ENCODE results near the gene TAF6L.
"Not testable (repeated sequence)": the region's sequence is repeated elsewhere in the genome, so short reads cannot be mapped to it uniquely, and the experiment has no call there.

TAF6L gene, protein sequence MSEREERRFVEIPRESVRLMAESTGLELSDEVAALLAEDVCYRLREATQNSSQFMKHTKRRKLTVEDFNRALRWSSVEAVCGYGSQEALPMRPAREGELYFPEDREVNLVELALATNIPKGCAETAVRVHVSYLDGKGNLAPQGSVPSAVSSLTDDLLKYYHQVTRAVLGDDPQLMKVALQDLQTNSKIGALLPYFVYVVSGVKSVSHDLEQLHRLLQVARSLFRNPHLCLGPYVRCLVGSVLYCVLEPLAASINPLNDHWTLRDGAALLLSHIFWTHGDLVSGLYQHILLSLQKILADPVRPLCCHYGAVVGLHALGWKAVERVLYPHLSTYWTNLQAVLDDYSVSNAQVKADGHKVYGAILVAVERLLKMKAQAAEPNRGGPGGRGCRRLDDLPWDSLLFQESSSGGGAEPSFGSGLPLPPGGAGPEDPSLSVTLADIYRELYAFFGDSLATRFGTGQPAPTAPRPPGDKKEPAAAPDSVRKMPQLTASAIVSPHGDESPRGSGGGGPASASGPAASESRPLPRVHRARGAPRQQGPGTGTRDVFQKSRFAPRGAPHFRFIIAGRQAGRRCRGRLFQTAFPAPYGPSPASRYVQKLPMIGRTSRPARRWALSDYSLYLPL

DNA sequence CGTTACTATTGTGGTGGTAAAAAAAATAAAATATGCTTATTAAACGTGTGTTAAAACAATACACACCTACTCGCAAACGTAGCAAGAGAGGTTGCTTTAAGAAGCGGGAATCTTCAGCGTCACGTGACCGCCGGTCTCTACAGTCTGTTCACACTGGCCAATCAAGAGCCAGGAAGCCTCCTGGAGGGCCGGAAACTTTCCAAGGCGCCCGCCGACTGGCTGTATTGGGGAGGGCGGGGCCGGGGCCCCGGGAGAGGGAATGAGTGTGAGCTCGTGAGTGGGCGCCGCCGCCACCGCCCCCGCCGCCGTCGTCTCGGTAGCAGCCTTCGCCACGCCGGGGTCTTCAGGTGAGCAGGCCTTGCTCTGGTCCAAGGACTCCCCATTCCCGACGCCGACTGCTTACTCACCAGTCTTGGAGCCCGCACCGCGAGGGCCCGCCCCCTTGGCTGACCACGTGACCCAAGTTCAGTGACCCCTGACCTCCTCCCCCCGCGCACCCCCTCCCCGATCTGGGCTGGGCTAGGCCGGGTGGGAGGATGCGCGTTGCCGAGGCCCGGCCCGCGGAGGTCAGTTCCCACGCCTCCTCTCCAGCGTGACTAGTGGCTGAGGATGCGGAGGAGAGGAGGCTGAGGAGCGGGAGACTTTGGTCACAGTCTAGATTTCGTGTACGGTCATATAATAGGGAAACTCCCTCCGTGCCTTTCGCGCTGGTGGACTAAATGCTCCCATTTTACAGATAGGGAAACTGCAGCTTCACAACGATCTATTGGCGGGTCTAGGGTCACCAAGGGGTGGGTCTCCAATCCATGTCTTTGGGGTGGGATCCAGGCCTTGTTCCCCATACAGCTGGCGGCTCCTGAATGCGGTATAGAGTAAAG lies at the start of gene TAF6L:
TSS of gene TAF6L (plus strand) at position 253 of the 878 bp plus-strand sequence. CDS start 4,388 bp downstream, outside the sequence.
- peak within 1 kb of the TSS; percentile 86 for H3K27ac ChIP-seq
- peak; percentile 65 for DNase-seq (ENCODE audit: low read depth, low spot score)

DNA sequence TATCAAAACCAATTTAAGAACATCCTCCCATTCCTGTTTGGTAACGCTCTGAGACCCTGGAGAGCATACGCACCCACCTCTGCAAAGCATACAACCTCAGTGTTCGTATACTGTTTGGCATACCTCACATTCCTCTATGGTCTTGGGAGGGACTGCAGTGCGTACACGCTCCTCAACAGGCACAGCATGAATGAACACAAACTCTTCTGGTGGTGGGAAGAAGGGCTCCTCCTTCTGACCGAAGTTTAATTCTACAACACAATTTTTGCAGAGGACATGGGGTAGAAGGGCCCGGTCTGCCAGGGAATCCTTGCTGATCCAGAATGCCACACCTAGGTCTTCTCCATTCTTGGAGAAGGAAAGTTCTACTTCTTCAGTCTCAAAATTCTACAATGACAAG lies 49.2 kb upstream of the TAF6L start:
- DNase-seq (ENCODE audit: low read depth, low spot score) = no peak
- no peak overlapping the region for H3K27ac ChIP-seq

DNA sequence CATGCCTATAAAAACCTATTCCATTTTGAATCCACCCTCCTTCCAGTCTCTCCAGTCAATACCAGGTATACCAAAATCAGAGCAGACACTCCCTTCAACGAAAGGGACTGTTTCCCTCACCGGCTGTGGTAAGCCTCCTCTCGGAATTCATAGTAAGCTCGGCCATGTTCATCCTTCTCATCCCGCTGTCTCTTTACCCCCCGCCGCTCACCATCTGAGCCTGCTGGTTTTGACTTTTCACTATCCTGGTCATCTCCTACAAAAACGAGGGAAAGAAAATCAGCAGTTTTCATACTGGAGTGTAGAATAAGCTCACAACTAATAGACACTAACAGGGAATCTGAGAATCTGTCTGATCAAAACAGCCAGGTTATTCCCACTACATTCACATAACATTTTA lies 47.0 kb upstream of the TAF6L start:
- no peak overlapping the region for H3K27ac ChIP-seq

DNA sequence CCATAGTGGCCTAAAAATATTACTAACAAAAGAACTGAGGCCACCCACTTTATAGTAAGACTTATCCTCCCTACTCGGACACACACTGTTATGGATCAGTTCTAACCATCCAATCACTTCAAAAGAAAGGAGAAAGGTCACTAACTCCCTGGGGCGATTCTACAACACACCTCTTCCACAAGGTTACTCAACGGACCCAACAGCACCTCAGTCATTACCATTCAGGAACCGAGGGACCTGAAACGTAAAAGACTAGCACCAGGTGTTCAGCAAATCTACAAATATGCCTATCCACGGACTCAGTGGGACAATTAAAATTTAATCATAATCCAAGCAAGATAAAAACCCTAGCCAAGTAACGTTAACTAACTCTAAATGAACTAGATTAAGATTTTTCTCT lies 45.5 kb upstream of the TAF6L start:
- H3K27ac ChIP-seq = peak overlapping the region; percentile 94
- DNase-seq (ENCODE audit: low read depth, low spot score) = no peak

More for the DNA sequence above, 47.0 kb upstream of the TAF6L start:
- no peak for DNase-seq (ENCODE audit: low read depth, low spot score)

DNA sequence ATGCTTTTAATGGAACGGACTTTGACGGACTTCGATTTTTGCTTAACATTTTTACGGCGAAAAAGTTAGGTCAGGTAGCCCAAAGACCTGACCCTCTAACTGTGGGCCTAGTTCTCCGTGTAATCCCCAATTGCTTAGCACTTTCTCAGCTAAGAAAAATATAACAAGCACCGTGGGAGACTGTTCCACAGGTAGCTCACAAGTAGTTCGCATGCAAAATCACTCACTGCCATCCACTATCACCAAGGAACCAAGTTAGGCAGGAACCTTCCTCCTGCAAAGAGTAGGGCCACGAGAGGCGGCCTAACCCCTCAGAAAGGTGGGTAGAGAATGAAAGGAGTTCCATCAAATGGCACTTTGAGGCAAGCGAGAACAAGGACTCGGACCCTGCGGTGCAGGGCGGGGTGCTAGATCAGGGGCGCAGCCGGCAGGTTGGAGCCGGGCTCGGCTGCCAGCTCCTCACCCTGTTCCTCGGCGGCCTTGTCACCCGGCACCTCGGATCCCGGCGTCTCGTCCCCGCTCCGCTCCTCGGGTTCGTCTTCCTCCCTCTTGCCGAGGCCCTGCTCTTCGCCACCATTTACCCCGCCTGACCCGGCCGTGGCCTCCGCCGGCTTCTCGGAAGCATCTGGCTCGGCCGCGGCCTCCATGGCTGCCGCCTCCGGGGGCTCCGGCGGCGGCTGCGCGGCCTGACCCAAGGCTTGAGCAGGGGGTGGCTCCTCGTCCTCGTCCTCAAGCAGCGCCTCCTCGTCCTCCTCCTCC lies 44.9 kb upstream of the TAF6L start:
- H3K27ac ChIP-seq = peak overlapping the region; percentile 94
- no peak for DNase-seq (ENCODE audit: low read depth, low spot score)

DNA sequence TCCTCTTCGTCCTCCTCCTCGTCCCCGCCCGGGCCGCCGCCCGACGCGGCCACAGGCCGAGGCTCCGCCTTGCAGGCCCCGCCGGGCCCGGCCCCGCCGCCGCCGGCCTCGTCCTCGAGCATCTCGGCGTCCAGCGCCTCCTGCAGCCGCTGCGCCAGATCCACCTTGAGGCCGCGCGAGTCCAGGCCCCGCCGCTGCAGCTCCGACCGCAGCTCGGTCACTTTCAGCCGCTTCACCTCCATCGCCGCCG lies 44.4 kb upstream of the TAF6L start:
- no peak for DNase-seq (ENCODE audit: low read depth, low spot score)

DNA sequence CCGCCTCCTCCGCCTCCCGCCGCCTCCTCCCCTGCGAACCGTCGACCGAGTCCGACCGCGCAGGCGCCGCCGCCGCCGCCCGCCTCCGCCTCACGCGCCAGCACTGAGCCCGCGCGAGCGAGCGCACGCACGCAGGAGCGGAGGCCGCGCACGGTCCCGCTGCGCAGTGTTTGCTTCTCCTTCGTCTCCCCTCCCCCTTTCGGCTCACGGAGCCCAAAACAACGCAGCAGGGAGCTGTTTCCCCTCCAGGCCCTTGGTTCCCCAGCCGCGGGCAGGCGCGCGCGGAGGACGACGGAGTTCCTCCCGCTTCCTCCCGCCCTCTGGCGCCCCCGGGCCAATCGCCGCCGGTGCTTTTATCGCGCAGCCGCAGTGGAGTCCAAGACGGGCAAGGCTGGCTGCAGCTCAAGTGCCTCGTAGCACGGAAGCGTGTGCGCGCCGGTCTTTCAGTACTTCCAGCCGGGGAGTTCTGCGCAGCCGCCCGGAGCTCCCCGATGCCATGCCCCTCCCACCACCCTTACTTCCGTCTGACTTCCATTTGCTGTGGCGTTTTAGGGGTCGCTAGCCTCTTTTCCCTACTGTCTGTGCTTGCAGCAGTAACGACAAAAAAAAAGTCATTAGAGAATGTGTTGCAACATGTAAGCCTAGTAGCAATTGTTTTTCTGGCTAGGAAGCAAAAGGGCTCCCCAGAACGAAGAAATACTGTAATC lies 43.9 kb upstream of the TAF6L start, which contains the start of gene HNRNPUL2:
TSS of gene HNRNPUL2 (minus strand) at position 293 of the 707 bp plus-strand sequence. CDS start 301 bp downstream, outside the sequence.
- peak within 1 kb of the TSS; percentile 94 for H3K27ac ChIP-seq

More for the DNA sequence above, 44.4 kb upstream of the TAF6L start:
- peak overlapping the region; percentile 94 for H3K27ac ChIP-seq

DNA sequence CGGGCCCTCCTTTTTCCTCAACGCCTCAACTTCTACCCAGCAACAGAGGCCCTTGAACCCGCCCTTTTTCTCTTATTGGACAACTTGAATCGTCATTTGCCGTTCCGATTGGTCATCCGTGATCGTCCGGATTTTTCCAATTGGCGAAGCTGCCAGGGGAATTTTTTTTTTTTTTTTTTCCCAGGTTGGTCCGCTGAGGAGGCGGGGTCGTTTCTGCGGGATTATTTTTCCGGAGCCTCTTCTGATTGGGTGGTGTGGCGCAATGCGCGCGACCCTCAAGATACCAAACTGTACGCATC lies 43.4 kb upstream of the TAF6L start:
- DNase-seq (ENCODE audit: low read depth, low spot score) = peak; percentile 88
- peak overlapping the region; percentile 94 for H3K27ac ChIP-seq

More for the DNA sequence above, 43.9 kb upstream of the TAF6L start, which contains the start of gene HNRNPUL2:
- DNase-seq (ENCODE audit: low read depth, low spot score) = peak; percentile 93

DNA sequence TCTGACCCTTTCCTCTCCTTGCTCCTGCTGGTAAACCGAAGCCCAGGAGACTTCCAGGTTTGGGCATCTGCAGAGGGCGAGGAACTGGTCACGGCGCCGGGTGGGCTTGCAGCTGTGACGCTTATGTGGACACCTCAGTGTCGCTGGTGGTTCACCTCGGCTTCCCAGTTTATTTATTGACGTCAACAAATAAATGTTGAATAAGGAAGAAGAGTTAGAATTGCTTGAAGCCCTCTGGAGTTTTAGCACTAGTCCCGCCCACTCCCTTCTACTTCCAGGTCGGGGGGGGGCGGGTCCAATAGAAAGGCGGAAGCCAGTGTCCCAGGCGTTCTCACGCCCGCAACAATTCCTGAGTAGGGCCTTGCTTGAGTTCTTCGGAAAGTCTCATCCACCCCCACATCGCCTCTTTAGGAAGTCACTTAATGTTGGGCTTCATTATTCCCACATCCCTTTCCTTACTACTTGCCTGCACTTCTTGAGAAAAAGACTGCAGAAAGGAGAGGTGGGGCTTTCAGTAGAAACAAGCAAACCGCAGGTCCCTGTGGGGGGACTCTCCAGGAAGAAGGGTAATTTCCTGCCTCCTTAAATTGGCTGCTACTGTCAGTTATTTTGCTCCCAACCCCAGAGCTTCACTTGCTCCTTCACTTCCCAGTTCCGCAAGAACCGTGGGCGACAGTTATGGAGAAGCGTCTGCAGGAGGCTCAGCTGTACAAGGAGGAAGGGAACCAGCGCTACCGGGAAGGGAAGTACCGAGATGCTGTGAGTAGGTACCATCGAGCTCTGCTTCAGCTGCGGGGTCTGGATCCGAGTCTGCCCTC lies 42.8 kb upstream of the TAF6L start, which contains the start of gene TTC9C:
TSS of gene TTC9C (plus strand) at position 316 of the 818 bp plus-strand sequence. CDS start at position 679, 363 bp downstream.
- peak within 1 kb of the TSS; percentile 94 for H3K27ac ChIP-seq
- peak; percentile 36 for DNase-seq (ENCODE audit: low read depth, low spot score)

DNA sequence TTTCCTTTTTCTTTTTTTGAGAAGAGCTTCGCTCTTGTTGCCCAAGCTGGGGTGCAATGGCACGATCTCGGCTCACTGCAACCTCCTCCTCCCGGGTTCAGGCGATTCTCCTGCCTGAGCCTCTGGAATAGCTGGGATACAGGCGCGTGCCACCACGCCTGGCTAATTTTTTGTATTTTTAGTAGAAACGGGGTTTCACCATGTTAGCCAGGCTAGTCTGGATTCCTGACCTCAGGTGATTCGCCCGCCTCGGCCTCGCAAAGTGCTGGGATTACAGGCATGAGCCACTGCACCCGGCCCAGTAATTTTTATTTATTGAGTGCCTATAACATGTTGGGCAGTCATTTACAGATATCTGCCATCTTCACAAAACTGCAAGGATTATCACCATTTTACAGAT lies 41.1 kb upstream of the TAF6L start:
- DNase-seq (ENCODE audit: low read depth, low spot score) = not testable (repeated sequence)
- peak overlapping the region; percentile 94 for H3K27ac ChIP-seq

DNA sequence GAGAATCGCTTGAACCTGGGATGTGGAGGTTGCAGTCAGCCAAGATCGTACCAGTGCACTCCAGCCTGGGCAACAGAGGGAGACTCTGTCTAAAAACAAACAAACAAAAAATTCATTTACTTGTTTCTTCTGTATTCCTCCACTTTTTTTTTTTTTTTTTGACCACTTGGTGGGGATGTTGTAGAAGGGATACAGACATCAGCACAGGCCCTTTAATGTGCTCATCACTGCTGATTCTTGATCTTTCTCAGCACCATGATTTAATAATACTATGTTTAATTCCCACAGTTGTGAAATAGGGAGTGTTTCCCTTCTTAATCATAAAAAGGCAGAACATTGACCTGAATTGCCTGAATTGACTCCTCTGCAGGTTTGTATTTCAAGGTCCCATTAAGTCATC lies 38.4 kb upstream of the TAF6L start:
- DNase-seq (ENCODE audit: low read depth, low spot score) = no peak
- H3K27ac ChIP-seq = no peak overlapping the region

DNA sequence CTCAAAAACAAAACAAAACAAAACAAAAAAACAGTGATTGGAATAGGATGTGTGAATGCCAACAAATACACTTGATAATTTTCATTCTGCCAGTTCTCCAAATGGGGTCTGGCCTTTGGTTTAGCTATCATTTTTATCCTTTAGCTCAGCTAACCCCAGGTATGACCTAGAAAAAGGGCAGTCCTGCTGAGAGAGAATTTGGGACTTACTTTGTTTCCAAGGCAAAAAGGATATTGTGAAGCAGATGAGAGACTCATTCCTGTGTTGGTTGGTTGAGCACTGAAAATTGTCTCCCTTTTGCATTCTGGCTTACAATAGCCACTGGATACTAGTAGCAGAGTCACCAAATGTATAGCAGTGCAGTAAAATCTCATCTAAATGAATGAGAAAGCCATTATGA lies 34.0 kb upstream of the TAF6L start:
- DNase-seq (ENCODE audit: low read depth, low spot score) = no peak

DNA sequence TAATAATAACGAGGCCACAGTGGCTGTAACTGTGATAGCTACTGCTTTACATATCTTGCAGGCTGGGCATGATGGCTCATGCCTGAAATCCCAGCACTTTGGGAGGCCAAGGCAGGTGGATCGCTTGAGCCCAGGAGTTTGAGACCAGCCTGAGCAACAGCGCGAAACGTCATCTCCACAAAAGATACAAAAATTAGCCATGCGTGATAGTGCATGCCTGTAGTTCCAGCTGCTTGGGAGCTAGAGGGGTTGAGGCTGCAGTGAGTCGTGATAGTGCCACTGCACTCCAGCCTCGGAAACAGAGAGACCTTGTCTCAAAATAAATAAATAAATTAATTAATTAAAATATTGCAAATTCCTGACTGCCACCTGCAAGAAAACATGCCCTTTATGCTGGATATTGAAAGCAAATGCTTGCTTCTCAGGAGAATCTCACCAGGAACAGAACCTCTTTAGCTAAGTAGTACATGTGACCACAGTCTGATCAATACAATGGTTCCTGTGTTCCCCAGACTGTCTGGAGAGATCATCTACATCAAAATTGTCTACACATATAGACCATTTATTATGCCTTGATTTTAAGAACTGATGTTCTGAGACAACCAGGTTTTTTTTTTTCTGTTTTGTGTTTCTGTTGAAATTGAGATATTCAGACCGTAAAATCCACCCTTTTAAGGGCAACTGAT lies 23.6 kb upstream of the TAF6L start:
- no peak for DNase-seq (ENCODE audit: low read depth, low spot score)
- H3K27ac ChIP-seq = no peak overlapping the region

More for the DNA sequence above, 34.0 kb upstream of the TAF6L start:
- no peak overlapping the region for H3K27ac ChIP-seq

DNA sequence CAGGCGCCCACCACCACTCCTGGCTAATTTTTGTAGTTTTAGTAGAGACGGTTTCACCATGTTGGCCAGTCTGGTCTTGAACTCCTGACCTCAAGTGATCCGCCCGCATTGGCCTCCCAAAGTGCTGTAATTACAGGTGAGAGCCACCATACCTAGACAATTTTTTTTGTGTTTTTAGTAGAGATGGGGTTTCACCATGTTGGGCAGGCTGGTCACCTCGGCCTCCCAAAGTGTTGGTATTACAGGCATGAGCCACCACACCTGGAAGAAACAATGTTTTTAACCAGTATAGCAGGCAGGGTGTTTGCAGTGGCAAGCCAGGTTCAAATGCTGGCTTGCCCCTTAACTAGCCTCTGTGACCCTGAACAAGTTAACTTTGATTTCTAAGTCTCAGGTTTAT lies 21.3 kb upstream of the TAF6L start:
- DNase-seq (ENCODE audit: low read depth, low spot score); H3K27ac ChIP-seq: not testable (repeated sequence)

DNA sequence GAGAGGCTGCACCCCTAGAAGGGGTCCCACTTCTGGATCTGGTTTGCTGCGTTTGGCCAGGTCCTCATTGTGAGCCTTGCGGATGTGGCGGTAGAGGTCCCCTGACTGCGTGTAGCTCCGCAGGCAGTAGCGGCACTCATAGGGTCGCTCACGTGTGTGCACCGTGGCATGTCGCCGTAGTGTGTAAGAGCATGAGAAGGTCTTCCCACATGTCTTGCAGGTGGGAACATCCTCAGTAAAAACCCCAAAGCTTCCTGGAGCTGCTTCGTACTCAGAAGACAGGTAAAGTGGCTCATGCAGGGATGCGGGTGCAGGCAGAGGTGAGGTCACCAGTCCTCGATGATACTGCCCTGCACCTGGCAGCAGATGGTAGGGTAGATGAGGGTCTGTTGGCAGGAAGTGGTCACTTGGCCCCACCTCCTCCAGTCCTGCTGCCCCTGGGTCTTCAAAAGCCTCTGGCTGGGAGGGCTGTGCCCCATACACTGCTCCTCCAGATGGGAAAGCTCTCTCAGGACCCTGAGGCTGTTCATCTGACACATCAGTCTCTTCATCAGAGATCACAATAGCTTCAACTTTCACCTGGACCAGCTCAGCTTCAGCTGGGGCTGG lies 18.9 kb upstream of the TAF6L start:
- no peak overlapping the region for H3K27ac ChIP-seq
- no peak for DNase-seq (ENCODE audit: low read depth, low spot score)

DNA sequence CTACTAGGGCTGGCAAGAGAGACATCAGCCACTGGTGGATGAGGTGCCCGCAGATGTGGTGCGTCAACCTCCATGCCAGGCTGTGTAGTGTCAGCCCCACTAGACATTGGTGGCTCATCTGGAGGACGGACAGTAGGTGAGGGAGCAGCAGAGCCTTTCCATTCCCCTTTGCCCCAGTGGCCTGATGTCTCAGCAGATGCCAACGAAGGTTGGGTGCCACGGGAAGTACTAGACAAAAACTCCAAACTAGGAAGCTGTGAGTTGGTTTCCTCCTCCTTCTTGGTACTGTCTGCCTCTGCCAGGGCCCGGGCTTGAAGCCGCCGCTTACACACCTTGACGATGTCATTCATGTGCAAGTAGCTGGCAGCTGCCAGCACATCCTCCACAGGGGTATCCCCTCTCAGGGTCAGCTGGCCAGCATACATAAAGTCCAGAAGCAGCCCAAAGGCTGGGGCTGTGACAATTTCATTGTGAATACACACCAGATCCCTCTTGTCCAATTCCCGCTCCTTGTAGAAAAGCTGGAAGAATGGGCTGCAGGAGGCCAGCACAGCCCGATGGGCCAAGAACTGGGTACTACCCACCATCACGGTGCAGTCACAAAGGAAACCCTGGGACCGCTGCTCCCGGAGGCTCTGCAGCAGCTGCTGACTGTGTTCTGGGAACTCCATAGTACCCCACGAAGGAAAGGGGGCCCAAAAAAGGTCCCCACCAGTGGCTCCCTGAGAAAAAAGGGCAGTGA lies 18.0 kb upstream of the TAF6L start:
- H3K27ac ChIP-seq = peak overlapping the region; percentile 73
- no peak for DNase-seq (ENCODE audit: low read depth, low spot score)
